DMS53 treated with DMSO at 0.1 percent for 48 hours (cell line): ENCODE measurements around the gene FHIT.

Experiments
- DNase-seq: peaks from one replicate; lab custom pipeline; 2025; ENCODE audit not compliant: unreplicated experiment; lab: John Stamatoyannopoulos, UW

The FHIT gene

GRCh38 chr3:60198179-60198720 is 1053.0 kb downstream of the FHIT start:
- no peak for DNase-seq

GRCh38 chr3:60192297-60193114 is 1058.7 kb downstream of the FHIT start:
- no peak for DNase-seq

GRCh38 chr3:60190073-60190472 is 1061.2 kb downstream of the FHIT start:
- DNase-seq: no peak

- DNase-seq: no peak
These were observed 1061.9 kb downstream of the FHIT start for GRCh38 chr3:60189304-60189703.

- DNase-seq: no peak
These were observed 1062.4 kb downstream of the FHIT start for GRCh38 chr3:60188803-60189202.

- no peak for DNase-seq
These were observed 1063.9 kb downstream of the FHIT start for GRCh38 chr3:60187343-60187742.

- DNase-seq: no peak
These were observed 1064.9 kb downstream of the FHIT start for GRCh38 chr3:60186359-60186758.

- no peak for DNase-seq
These were observed 1066.1 kb downstream of the FHIT start for GRCh38 chr3:60185161-60185560.

- DNase-seq: no peak
These were observed 1068.6 kb downstream of the FHIT start for GRCh38 chr3:60182697-60183096.

- DNase-seq: no peak
These were observed 1072.2 kb downstream of the FHIT start for GRCh38 chr3:60178931-60179653.

- no peak for DNase-seq
These were observed 1073.5 kb downstream of the FHIT start for GRCh38 chr3:60177726-60178125.

- DNase-seq: no peak
These were observed 1074.6 kb downstream of the FHIT start for GRCh38 chr3:60176614-60177013.

- DNase-seq: no peak
These were observed 1075.6 kb downstream of the FHIT start for GRCh38 chr3:60175680-60176079.

GRCh38 chr3:60169755-60170154 is 1081.5 kb downstream of the FHIT start:
- no peak for DNase-seq

- DNase-seq: no peak
These were observed 1084.1 kb downstream of the FHIT start for GRCh38 chr3:60167186-60167585.

- DNase-seq: no peak
These were observed 1090.2 kb downstream of the FHIT start for GRCh38 chr3:60160822-60161748.

GRCh38 chr3:60160111-60160821 is 1091.0 kb downstream of the FHIT start:
- no peak for DNase-seq

GRCh38 chr3:60158035-60158434 is 1093.2 kb downstream of the FHIT start:
- DNase-seq: no peak

GRCh38 chr3:60154011-60154410 is 1097.2 kb downstream of the FHIT start:
- DNase-seq: no peak

GRCh38 chr3:60153221-60153999 is 1097.8 kb downstream of the FHIT start:
- DNase-seq: no peak
